ENCODE results near the gene AKT3.
"Not testable (repeated sequence)": the region's sequence is repeated elsewhere in the genome, so short reads cannot be mapped to it uniquely, and the experiment has no call there.

Gene AKT3

DNA sequence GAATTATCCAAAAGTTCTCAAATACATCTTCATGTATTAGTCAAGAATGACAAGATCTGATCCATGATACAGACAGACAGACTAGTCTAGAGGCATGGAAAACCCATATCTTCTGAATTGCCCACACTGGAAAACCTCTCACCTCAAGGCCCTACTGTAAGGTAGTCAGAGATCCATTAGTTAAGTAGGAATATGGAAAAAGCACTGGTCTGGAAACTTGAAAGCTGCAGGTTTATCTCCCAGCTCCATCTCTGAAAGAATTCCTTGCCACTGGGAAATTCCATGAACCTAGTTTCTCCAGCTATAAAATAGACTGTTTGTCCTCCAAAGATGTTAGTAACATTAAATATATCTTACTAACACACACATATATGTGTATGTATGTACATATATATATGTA lies 169.2 kb downstream of the AKT3 start:
- no peak for DNase-seq

DNA sequence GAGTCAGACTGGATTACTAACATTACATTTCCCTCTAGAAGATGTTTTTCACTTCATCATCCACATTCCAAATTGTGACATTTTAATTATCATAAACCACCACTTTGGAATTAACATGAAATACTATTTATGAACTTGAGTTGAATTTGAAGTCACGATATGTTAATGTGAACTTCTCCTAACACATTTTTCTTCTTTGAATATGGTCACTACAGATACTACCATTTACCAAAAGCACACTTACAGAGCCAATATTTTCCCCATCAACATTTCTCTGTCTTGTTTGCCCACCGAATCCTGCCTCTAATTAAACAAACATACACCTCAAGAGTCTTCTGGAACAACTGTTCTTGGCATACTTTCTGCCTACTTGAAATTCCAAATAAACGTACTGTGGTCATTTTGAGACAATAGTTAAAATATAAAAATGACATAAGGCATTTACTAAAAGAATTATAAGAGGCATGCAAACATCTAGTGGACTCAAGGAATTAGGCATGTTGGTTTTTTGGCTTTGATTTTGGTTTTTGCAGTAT lies 177.4 kb downstream of the AKT3 start:
- no peak for DNase-seq

DNA sequence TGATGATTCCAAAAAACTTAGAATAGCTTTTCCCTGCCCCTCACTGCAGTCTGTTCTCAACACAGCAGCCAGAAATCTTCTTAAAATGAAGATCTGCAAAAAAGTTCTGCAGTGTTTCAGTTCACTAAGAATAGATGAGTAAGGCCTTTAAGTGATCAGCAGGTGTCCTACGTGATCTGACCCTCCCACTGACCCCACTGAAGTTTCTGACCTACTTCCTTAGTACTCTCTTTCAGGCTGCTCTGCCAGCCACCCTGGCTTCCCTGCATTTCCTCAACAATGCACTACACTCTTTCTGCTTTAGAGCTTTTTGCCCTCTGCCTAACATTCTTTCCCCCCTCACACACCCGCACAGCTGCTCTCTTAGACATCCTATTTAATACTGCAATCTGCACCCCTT lies 182.5 kb downstream of the AKT3 start:
- no peak for DNase-seq

DNA sequence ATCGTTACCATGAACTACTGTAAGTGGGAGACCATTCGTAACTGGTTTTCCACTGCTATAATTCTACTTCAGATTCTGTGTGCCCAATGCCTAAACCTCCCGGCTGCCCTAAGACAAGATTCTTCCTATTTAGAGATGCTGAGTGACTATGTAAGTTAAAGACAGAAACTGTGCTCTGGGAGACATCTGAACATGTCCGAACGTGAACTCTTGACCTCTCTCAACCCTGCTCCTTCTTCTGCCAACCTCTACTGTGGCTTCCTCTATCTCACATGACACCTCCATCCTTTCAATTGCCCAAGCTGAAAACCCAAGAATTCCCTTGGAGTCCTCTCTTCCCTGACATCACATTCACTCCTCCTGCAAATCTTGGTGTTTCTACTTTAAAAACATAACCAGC lies 182.9 kb downstream of the AKT3 start:
- no peak for DNase-seq

DNA sequence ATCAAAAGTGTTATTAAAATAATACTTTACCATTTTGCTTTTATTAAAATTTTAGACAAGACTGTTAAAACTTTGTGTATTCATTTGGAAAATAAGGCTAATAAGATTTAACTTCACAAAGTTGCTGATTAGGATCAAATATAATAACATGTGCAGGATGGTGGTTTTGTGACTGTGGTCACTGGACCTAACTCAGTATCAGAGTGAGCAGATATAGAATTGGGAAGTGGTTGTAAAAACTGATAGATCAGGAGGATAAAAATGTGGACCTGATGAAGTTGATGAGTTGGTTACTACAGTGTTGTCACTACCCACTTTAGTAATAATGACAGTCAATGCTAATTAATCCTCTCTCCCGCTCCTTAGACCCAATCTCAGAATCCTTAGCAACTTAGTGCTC lies 186.4 kb downstream of the AKT3 start:
- no peak for DNase-seq

DNA sequence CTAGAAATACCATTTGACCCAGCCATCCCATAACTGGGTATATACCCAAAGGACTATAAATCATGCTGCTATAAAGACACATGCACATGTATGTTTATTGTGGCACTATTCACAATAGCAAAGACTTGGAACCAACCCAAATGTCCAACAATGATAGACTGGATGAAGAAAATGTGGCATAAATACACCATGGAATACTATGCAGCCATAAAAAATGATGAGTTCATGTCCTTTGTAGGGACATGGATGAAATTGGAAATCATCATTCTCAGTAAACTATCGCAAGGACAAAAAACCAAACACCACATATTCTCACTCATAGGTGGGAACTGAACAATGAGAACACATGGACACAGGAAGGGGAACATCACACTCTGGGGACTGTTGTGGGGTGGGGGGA lies 187.9 kb downstream of the AKT3 start:
- DNase-seq: not testable (repeated sequence)

DNA sequence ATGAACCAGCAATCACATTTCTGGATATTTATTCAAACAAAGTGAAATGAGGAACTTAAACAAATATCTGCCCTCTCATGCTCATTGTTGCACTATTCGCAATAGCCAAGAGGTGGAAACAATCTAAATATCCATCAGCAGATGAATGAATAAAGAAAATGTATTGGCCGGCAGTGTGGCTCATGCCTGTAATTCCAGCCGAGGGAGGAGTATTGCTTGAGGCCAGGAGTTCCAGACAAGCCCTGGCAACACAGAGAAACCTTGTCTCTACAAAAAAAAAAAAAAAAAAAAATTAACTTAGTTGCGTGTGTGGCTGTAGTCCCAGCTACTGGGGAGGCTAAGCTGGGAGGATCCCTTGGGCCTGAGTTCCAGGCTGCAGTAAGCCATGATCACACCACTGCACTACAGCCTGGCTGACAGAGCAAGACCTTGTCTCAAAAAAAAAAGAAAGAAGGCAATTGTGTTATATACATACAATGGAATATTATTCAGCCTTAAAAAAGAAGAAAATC lies 191.4 kb downstream of the AKT3 start:
- no peak for DNase-seq

DNA sequence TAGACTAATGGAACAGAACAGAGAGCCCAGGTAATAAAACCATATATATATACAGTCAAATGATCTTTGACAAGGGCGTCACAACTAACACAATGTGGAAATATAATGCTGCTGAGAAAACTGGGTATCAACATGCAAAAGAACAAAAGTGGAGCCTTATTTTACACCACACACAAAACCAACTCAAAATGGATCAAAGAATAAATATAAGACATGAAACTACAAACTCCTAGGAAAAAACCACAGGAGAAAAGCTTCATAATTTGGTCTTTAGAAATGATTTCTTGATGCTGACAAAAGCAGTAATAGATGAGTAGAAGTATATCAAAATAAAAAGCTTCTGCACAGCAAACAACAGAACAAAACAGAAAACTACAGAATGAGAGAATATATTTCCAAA lies 192.2 kb downstream of the AKT3 start:
- DNase-seq: no peak

DNA sequence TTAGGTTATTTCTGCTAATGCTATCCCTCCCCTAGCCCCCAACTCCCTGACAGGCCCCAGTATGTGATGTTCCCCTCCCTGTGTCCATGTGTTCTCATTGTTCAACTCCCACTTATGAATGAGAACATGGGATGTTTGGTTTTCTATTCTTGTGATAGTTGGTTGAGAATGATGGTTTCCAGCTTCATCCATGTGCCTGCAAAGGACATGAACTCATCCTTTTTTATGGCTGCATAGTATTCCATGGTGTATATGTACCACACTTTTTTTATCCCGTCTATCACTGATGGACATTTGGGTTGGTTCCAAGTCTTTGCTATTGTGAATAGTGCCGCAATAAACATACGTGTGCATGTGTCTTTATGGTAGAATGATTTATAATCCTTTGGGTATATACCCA lies 200.5 kb downstream of the AKT3 start:
- not testable (repeated sequence) for DNase-seq

DNA sequence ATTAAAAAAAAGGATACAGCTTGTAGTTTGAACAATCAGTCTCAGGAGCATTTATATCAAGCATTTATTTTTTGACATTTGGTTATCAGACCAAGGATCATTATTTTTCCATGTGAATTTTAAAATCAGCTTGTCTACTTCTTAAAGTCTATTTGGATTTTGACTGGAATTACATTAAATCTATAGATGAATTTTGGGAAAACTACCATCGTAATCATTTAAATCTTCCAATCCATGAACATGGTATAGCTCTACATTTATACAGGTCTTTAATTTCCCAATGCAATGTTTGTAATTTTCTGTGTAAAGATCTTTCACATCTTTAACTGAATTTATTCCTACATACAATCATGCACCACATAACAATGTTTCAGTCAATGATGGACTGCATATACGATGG lies 203.2 kb downstream of the AKT3 start:
- no peak for DNase-seq

DNA sequence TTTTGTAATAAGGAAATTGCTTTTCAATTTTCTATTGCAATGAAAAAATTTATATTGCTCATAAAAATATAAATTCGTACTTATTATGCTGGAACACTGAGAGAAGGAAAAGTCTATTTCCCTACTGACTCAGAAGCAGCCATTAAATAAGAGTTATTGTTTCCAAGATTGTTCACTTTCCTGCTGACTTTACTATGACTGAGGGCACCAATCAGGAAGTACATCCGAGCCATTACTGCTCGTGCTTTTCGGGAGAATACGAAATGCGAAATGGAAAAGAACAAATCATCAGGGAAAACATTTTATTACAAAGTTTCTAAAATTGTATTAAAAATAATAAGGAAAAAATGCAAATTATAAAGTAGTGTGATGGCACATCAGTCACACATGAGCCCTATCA lies 204.8 kb downstream of the AKT3 start:
- DNase-seq: no peak

DNA sequence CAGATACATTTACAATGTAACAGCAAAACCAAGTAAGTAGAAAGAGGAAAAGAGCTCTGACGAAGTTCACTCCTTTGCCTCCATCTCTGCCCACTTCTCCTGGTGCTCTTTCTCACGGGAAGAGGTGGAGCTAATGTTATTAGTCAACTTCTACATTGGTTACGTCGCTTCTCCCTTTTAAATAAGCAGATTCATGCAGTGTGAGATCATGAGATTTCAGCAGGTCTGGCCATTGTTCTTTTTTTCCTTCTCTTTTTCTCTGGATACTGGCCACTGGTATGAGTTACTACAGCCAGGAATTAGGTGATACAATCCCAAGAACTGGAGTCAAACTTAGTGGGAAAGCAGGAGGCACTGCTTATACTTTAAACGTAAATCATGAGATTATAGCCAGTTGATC lies 207.1 kb downstream of the AKT3 start:
- no peak for DNase-seq

DNA sequence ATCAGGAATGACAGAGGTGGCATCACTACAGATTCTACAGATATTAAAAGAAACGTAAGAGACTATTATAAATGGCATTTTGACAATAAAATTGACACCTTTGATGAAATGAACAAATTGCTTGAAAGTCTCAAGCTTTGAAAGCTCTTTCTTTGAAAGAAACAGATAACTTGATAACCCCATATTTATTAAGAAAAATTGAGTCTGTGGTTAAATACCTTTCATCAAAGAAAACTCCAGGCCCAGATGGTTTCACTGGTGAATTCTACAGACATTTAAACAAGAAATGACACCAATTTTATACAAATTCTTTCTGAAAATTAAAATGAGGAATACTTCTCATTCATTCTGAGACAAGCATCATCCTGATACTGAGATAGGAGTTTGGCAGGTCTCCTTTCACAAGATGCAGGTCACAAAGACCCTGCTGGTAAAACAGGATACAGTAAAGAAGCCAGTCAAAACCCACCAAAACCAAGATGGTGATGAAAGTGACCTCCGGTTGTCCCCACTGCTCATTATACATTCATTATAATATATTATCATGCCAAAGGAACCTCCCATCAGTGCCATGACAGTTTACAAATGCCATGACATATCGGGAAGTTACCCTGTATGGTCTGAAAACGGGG lies 210.9 kb downstream of the AKT3 start:
- no peak for DNase-seq

DNA sequence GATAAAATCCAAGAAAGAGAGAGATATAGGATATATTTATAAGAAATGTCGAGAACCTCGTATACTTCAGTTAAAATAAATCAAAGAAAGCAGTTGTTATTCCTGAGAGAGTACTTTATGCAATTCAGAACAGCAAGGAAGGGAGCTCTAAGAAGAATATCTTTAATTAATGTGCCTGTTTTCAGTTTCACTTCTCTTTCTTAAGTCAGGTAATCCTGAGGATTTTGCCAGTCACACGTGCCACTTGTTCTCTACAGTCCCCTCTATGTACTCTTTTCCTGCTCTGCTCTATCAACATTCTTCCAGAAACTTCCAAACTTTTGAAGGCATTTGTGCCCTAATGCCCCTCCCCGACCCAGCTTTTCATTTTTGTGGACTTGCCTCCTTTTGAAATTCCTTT lies 211.9 kb downstream of the AKT3 start:
- no peak for DNase-seq

DNA sequence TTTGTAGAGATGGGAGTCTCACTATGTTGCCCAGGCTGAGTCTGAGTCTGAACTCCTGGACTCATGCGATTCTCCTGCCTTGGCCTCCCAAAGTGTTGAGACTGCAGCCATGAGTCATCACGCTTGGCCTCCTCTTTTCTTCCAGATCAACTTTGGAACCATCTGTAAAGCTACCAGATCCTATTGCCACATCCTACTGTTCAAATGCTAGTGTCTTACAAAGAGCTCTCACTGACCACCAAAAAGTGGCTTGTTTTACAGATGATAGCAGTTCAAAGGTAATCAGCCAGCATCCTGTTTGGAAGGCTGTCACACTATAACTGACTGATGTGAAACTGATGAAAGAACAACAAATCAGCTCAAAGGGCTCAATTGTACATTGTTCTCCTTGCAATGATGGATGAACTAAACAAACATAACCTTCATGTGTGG lies 221.6 kb downstream of the AKT3 start:
- no peak for DNase-seq

DNA sequence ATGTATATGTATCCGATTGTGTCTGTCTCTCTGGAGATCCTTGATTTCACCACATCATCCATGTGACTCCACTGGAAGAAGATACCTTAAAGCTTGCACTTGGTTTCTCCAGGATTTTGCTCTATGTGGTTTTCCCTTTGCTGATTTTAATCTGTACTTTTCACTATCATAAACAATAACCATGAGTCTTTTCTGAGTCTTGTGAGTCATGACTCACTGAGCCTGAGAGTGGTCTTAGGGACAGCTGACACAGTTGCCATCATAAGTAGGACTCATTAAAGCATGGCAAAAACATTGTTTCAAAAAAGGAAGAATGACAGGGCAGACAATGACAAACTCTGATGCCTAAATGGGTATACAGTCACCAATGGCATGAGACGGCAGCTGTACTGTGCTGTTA lies 226.2 kb downstream of the AKT3 start:
- no peak for DNase-seq

DNA sequence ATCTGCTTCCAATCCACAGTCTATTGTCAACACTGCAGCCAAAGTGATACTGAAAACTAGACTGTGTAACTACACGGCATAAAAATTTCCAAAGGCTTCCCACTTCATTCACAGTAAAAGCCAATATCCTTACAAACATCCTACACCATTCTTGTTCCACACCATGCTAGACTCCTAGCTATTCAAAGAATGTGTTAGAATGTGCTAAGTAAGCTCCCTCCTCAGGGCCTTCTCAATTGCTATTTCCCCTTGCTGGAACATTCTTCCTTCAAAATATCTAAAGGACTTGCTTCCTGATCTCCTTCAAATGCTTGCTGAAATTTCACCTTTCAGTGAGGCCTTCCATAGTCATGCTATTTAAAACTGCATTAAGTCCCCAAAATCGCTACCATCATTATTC lies 228.1 kb downstream of the AKT3 start:
- DNase-seq: no peak

DNA sequence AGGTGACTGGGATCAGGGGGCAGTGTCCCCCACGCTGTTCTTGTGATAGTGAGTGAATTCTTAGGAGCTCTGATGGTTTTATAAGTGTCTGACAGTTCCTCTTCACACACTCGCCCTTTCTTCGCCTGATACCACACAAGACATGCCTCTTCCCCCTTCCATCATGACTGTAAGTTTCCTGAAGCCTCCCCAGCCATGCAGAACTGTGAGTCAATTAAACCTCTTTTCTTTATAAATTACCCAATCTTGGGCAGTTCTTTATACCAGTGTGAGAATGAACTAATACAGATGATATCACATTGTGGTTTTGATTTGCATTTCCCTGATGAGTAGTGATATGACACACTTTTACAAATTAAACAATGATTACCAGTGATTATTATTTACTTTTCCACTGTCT lies 229.9 kb downstream of the AKT3 start:
- DNase-seq: no peak

DNA sequence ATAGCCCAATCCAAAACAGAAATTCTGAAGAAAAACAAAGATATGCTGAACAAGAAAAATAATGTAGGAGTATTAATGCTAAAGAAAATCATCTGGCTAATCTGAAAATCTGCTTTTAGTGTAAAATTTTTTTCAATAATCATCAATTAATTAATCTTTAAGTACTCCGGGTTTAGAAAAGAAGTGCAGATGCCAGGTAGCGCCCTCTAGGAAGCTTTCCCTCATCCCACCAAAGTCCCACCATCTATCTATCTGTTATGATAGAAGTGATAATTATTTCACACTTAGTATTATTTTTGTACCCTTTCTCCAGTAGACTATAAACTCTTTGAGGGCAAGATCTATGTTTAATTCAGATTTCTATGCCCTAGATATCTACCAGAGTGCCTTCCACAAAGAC lies 240.3 kb downstream of the AKT3 start:
- DNase-seq: no peak

DNA sequence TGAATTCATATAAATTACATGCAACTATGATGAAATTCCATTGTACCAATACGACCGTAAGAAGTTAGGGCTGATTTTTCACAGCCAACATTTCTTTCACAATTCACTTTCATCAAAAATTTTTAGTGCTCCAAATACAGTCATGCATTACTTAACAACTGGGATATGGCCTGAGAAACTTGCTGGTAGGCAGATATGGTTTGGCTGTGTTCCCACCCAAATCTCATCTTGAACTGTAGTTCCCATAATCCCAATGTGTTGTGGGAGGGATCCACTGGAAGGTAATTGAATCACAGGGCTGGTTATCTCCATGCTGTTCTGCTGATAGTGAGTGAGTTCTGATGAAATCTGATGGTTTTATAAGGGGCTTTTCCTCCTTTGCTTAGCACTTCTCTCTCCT lies 244.4 kb downstream of the AKT3 start:
- DNase-seq: no peak

DNA sequence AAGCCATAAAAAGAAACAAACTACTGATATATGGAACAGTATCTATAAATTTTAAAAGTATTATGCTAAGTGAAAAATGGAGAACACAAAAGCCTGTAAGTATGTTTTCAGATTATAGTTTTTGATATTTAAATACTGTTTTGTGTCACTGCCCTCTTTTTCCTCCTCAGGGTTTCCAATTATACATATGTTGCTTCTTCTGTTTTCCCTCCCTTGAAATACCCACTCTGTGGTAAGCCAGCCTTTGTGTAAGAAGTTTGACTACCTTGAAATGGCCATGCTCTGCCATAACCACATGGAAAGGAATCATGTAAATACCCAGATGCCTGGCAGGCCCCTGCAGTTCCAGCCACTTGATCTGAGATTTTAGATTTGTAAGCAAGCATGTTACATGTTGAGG lies 248.3 kb downstream of the AKT3 start:
- DNase-seq: no peak

DNA sequence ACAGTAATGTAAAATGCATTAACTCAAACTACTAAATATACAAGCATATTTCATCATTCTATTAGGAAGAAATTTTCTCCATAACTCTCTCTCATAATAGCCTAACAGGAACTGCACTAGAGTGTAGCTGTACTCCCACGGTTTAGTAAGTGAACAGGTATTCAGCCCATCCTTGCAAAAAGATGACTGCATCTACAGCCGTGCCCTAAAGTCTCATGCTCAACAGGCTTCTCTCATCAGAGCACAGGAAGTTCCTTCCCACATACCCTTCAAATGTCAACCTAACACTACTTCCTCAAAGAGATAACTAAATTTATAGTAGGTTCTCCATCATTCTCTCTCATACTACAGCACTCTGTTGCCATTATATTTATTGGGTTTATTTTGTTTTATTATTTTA lies 251.6 kb downstream of the AKT3 start:
- DNase-seq: no peak

DNA sequence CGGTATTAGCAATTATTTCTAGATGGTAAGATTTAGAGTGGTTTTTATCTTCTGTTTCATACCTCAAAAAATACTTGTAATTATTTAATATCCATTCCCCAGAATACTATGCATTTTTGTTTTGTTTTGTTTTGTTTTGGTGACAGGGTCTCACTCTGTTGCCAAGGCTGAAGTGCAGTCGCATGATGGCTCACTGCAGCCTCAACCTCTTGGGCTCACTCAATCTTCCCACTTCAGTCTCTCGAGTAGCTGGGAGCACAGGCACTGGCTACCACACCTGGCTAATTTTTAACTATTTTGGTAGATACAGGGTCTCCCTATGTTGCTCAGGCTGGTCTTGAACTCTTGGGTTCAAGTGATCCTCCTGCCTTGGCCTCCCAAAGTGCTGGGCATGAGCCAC lies 252.7 kb downstream of the AKT3 start:
- no peak for DNase-seq

DNA sequence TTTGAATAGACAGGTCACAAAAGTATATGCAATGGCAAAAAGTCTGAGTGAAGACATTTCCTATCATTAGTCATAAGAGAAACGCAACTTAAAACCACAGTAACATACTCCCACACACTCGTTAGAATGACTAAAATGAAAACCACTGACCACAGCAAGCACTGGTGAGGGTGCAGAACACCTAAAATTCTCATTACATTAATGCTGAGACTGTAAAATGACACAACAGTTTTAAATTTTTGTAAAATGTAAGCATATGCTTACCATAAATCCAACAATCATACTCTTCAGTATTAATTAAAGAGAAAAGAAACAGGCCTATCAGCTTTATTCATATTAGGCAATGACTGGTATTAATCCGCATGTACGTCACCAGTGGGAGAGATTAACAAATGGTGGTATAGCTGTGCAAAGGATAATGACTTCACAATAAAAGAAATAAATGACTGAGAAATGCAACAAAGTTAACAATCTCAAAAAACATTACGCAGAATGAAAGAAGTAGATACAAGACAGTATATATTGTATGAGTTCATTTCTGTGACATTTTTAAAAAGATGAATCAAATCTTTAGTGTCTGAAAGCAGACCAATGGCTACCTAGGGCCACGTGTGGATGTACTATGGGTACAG lies 253.5 kb downstream of the AKT3 start:
- DNase-seq: no peak

All from NCI-H187 (cell line).